A549 treated with GW870086 at 1 μM for 4 hours (cell line): Measurements from ENCODE around the gene ZDHHC17. TPM values are rescaled to one million over a fixed set of nuclear protein-coding genes. Genes with fewer than 3 reads are reported as not detected.

Source experiments
- total RNA-seq: library from RNA; stranded (reverse); fragments of 200-300 nt; extraction: Qiagen RNA extraction; gene quantifications from 5 replicates; pipeline ENCODE4 v1.2.3, GENCODE V29; 2022; ENCODE audit warnings: low read depth

Gene ZDHHC17, protein sequence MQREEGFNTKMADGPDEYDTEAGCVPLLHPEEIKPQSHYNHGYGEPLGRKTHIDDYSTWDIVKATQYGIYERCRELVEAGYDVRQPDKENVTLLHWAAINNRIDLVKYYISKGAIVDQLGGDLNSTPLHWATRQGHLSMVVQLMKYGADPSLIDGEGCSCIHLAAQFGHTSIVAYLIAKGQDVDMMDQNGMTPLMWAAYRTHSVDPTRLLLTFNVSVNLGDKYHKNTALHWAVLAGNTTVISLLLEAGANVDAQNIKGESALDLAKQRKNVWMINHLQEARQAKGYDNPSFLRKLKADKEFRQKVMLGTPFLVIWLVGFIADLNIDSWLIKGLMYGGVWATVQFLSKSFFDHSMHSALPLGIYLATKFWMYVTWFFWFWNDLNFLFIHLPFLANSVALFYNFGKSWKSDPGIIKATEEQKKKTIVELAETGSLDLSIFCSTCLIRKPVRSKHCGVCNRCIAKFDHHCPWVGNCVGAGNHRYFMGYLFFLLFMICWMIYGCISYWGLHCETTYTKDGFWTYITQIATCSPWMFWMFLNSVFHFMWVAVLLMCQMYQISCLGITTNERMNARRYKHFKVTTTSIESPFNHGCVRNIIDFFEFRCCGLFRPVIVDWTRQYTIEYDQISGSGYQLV
- total RNA-seq: 6.3 to 15.7 TPM (median 10.7 TPM) in 5 replicates

GRCh38 chr12:76763746-76764675 is at the start of gene ZDHHC17:
Gene ZDHHC17 (plus strand): TSS chr12:76764115. CDS start chr12:76764237, 122 bp downstream.

DNA sequence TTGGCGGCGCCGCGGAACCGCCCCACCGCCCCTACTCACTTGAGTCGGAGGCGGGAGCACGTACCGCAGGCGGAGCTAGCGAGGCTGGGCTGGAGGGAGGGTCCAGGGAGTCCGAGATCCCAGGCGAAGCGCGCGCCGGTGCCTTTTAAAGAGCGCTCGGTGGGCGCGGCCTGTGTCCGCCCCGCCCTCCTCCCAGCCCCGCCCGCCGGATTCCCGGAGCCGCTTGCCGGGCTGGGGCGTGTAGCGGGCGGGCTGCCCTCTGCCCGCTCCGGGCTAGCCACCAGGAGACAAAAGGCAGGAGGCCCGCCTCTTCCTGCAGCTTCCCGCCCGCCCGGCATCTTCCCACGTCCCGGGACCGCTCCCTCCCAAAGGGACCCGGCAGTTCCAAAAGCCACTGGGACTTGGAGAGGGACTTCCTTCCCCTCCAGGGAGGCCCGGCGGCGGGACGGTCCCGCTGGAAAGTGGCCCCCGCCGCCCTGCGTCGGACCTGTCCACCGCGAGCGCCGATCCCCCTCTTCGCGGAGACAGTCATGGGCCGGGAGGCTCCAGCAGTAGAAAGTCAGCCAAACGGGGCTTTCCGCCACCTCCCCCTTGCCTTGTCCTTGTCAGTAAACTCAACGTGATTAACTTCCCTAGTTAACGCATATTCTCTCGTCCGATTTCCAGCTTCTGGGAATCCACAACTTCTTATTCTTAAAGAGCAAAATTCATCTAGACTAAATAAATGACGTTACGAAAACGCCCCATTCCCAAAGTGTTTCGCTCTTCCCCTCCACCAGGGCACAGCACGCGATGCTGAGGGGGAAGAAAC is 115.2 kb downstream of the ZDHHC17 start, which contains the start of gene CSRP2:
TSS of gene CSRP2 (minus strand) at position 121 of the 811 bp plus-strand sequence. CDS start 12,759 bp downstream, outside the sequence.

Other genes starting within 250 kb of the ZDHHC17 start
- gene OSBPL8, start 204.3 kb upstream of the ZDHHC17 start, total RNA-seq: 8.5 to 20.9 TPM (median 16.8 TPM) in 5 replicates
- gene CSRP2, start 114.9 kb downstream of the ZDHHC17 start, total RNA-seq: 18.0 to 24.2 TPM (median 19.4 TPM) in 5 replicates